Measurements from ENCODE around the gene GSTO1.

Gene GSTO1

GRCh38 chr10:104267721-104268404 is 13.2 kb downstream of the GSTO1 start:
- Histone ChIP-seq H3K27me3 (replicated peaks; ENCODE audit: insufficient read depth, low read length) (no peaks in the 10 kb centered on the region), H2AFZ (ENCODE audit: low read length) (no peak overlapping the region), H3K4me1 (ENCODE audit: low read length) (0 out of 2 replicates have a peak, but pooled peaks cover 9% of the 10 kb centered on the region), H4K20me1 (ENCODE audit: insufficient read depth, low read length) (no peaks in the 10 kb centered on the region), H3K4me2 (ENCODE audit: low read depth, low read length) (peak overlapping the region; percentile 56), H3K36me3 (replicated peaks; ENCODE audit: insufficient read depth, low read length) (0 out of 2 replicates have a peak, but pooled peaks cover 11% of the 10 kb centered on the region), H3K9me2 (replicated peaks; ENCODE audit: insufficient read depth, low read length) (no peaks in the 10 kb centered on the region), H3K4me3 (ENCODE audit: low read length) (peak overlapping the region; percentile 91), H3K9ac (ENCODE audit: low read length) (peak overlapping the region; percentile 89), H3K27ac (ENCODE audit: low read length) (peak overlapping the region; percentile 74; the same call in 1 of the 2 replicates), H3K9me3 (replicated peaks; ENCODE audit: insufficient read depth, low read length) (no peaks in the 10 kb centered on the region), H3F3A (ENCODE audit: insufficient read depth, low read length) (peaks cover 14% of the 10 kb centered on the region), H3K79me2 (ENCODE audit: low read length) (peaks cover 56% of the 10 kb centered on the region)
- TF ChIP-seq CTCF (IDR thresholded peaks at IDR 0.05; ENCODE audit: low read length) (no peak), EZH2 (optimal IDR thresholded peaks at IDR 0.05; ENCODE audit: low read depth, low read length) (no peak), EZH2phosphoT487 (IDR thresholded peaks at IDR 0.05; ENCODE audit: low read length) (no peak)
- no peak for DNase-seq

GRCh38 chr10:104268405-104268712 is 13.7 kb downstream of the GSTO1 start:
- Histone ChIP-seq H3F3A (ENCODE audit: insufficient read depth, low read length) (peaks cover 14% of the 10 kb centered on the region), H3K36me3 (replicated peaks; ENCODE audit: insufficient read depth, low read length) (0 out of 2 replicates have a peak, but pooled peaks cover 6% of the 10 kb centered on the region), H3K27ac (ENCODE audit: low read length) (peak overlapping the region; percentile 74), H2AFZ (ENCODE audit: low read length) (peak overlapping the region; percentile 61), H3K79me2 (ENCODE audit: low read length) (peaks cover 53% of the 10 kb centered on the region), H3K9me2 (replicated peaks; ENCODE audit: insufficient read depth, low read length) (no peaks in the 10 kb centered on the region), H3K9me3 (replicated peaks; ENCODE audit: insufficient read depth, low read length) (no peaks in the 10 kb centered on the region), H4K20me1 (ENCODE audit: insufficient read depth, low read length) (no peaks in the 10 kb centered on the region), H3K4me2 (ENCODE audit: low read depth, low read length) (peak overlapping the region; percentile 56), H3K27me3 (replicated peaks; ENCODE audit: insufficient read depth, low read length) (no peaks in the 10 kb centered on the region), H3K9ac (ENCODE audit: low read length) (peak overlapping the region; percentile 89), H3K4me3 (ENCODE audit: low read length) (peak overlapping the region; percentile 91), H3K4me1 (ENCODE audit: low read length) (0 out of 2 replicates have a peak, but pooled peaks cover 9% of the 10 kb centered on the region)
- TF ChIP-seq EZH2phosphoT487 (IDR thresholded peaks at IDR 0.05; ENCODE audit: low read length) (no peak), CTCF (IDR thresholded peaks at IDR 0.05; ENCODE audit: low read length) (no peak), EZH2 (optimal IDR thresholded peaks at IDR 0.05; ENCODE audit: low read depth, low read length) (no peak)
- no peak for DNase-seq

GRCh38 chr10:104268713-104269645 is 14.3 kb downstream of the GSTO1 start, which contains the start of gene GSTO2:
GSTO2 (plus strand) TSS chr10:104269184; CDS start chr10:104274916, 5,732 bp downstream.
- no peaks in the 10 kb centered on the region for H3K27me3 ChIP-seq (replicated peaks; ENCODE audit: insufficient read depth, low read length)
- peak within 1 kb of the TSS; percentile 89 for H3K9ac ChIP-seq (ENCODE audit: low read length)
- H3K4me1 ChIP-seq (ENCODE audit: low read length), result 0 out of 2 replicates have a peak, but pooled peaks cover 9% of the 10 kb centered on the region
- peak within 1 kb of the TSS; percentile 87 for H2AFZ ChIP-seq (ENCODE audit: low read length)
- H3K4me3 ChIP-seq (ENCODE audit: low read length), result peak within 1 kb of the TSS; percentile 91
- H3K9me2 ChIP-seq (replicated peaks; ENCODE audit: insufficient read depth, low read length), result no peaks in the 10 kb centered on the region
- H3K4me2 ChIP-seq (ENCODE audit: low read depth, low read length), result peak within 1 kb of the TSS; percentile 84
- TF ChIP-seq CTCF (IDR thresholded peaks at IDR 0.05; ENCODE audit: low read length) (no peak), EZH2 (optimal IDR thresholded peaks at IDR 0.05; ENCODE audit: low read depth, low read length) (no peak), EZH2phosphoT487 (IDR thresholded peaks at IDR 0.05; ENCODE audit: low read length) (no peak)
- H3F3A ChIP-seq (ENCODE audit: insufficient read depth, low read length), result peaks cover 14% of the 10 kb centered on the region
- H3K27ac ChIP-seq (ENCODE audit: low read length), result peak within 1 kb of the TSS; percentile 74
- H3K9me3 ChIP-seq (replicated peaks; ENCODE audit: insufficient read depth, low read length), result no peaks in the 10 kb centered on the region
- peaks cover 47% of the 10 kb centered on the region for H3K79me2 ChIP-seq (ENCODE audit: low read length)
- no peaks in the 10 kb centered on the region for H4K20me1 ChIP-seq (ENCODE audit: insufficient read depth, low read length)
- DNase-seq, result peak; percentile 99
- 0 out of 2 replicates have a peak, but pooled peaks cover 4% of the 10 kb centered on the region for H3K36me3 ChIP-seq (replicated peaks; ENCODE audit: insufficient read depth, low read length)
